Tongue (tissue), 2 donors: ENCODE measurements around the gene TCF12. TPM values are rescaled to one million over a fixed set of nuclear protein-coding genes. Genes with fewer than 3 reads are reported as not detected.

Source experiments
- DNase-seq: peaks from one replicate; pipeline ENCODE4 v3.0.0-alpha.2; 2015
- total RNA-seq: library from RNA; depleted of rRNA; stranded (reverse); fragments of >200 nt; gene quantifications from one replicate; pipeline ENCODE4 v1.2.3, GENCODE V29; 2014

The TCF12 gene
- total RNA-seq, 1 donor from 2014 or later: 176 TPM

- no peak for DNase-seq
Observed at GRCh38 chr15:57019496-57020160, 101.2 kb downstream of the TCF12 start.

- DNase-seq: no peak
Observed at GRCh38 chr15:57025264-57025926, 107.0 kb downstream of the TCF12 start.

- peak; percentile 15 for DNase-seq
Observed at GRCh38 chr15:57026016-57026592, 107.7 kb downstream of the TCF12 start.

GRCh38 chr15:57027596-57027995 is 109.2 kb downstream of the TCF12 start:
- DNase-seq: no peak

- no peak for DNase-seq
Observed at GRCh38 chr15:57028176-57028575, 109.7 kb downstream of the TCF12 start.

GRCh38 chr15:57030011-57030410 is 111.6 kb downstream of the TCF12 start:
- DNase-seq: no peak

- no peak for DNase-seq
Observed at GRCh38 chr15:57031082-57031481, 112.6 kb downstream of the TCF12 start.

GRCh38 chr15:57031605-57032004 is 113.2 kb downstream of the TCF12 start:
- DNase-seq: peak; percentile 80

- DNase-seq: no peak
Observed at GRCh38 chr15:57032338-57032737, 113.9 kb downstream of the TCF12 start.

- DNase-seq: no peak
Observed at GRCh38 chr15:57033715-57034439, 115.4 kb downstream of the TCF12 start.

GRCh38 chr15:57034613-57035012 is 116.2 kb downstream of the TCF12 start:
- no peak for DNase-seq

GRCh38 chr15:57035664-57036063 is 117.2 kb downstream of the TCF12 start:
- DNase-seq: no peak

- no peak for DNase-seq
Observed at GRCh38 chr15:57036352-57036751, 117.9 kb downstream of the TCF12 start.

- no peak for DNase-seq
Observed at GRCh38 chr15:57037548-57037947, 119.1 kb downstream of the TCF12 start.

- no peak for DNase-seq
Observed at GRCh38 chr15:57038040-57038439, 119.6 kb downstream of the TCF12 start.

- DNase-seq: no peak
Observed at GRCh38 chr15:57038496-57038895, 120.1 kb downstream of the TCF12 start.

- DNase-seq: no peak
Observed at GRCh38 chr15:57041416-57041815, 123.0 kb downstream of the TCF12 start.

GRCh38 chr15:57044072-57044702 is 125.7 kb downstream of the TCF12 start:
- DNase-seq: no peak

- DNase-seq: no peak
Observed at GRCh38 chr15:57044970-57045369, 126.5 kb downstream of the TCF12 start.

GRCh38 chr15:57045741-57046382 is 127.4 kb downstream of the TCF12 start:
- DNase-seq: no peak

GRCh38 chr15:57048930-57049549 is 130.6 kb downstream of the TCF12 start:
- no peak for DNase-seq

GRCh38 chr15:57053470-57053869 is 135.0 kb downstream of the TCF12 start:
- DNase-seq: no peak
